Panc1 (cell line): Measurements from ENCODE around the gene ARFGAP2. TPM values are rescaled to one million over a fixed set of nuclear protein-coding genes. Genes with fewer than 3 reads are reported as not detected.

Experiments used
- ATAC-seq: fragments of 200-7000 bp; cut with Tn5 transposase; 2 replicates; pipeline ENCODE4 v1.9.1; 2020; ENCODE audit warnings: mild to moderate bottlenecking, moderate library complexity
- BruUV-seq: library from RNA; stranded (reverse); fragments of 400-500 nt; replicated peaks from 2 replicates; lab custom pipeline; 2021; lab: Mats Ljungman, UMichigan
- CTCF ChIA-PET: fragments of 300-600 bp; sonication (Branson Sonifier 250); formaldehyde crosslinking; loops from one replicate; lab custom pipeline; 2022; ENCODE audit warnings: antibody characterized with exemption; lab: Charles Lee
- POLR2A ChIA-PET: fragments of 300-600 bp; sonication (Branson Sonifier 250); formaldehyde crosslinking; loops from one replicate; lab custom pipeline; 2022; ENCODE audit warnings: antibody characterized with exemption; lab: Charles Lee
- DNase-seq: peaks from one replicate; pipeline ENCODE4 v3.0.0-alpha.2; 2010; ENCODE audit warnings: low read depth, low spot score
- H3K27ac ChIP-seq: 2 replicates; pipeline ENCODE4 v1.5.1; 2011; ENCODE audit warnings: mild to moderate bottlenecking, low read length, inconsistent platforms
- H3K27me3 ChIP-seq: fragments of 200-500 bp; sonication (Bioruptor generic); 2 replicates; pipeline ENCODE4 v1.6.0; 2014; ENCODE audit warnings: low read length, inconsistent platforms; ENCODE audit not compliant: control insufficient read depth, insufficient read depth
- H3K36me3 ChIP-seq: fragments of 200-500 bp; sonication (Bioruptor generic); 2 replicates; pipeline ENCODE4 v1.5.1; 2014; ENCODE audit warnings: inconsistent platforms, mild to moderate bottlenecking, low read length, moderate library complexity; ENCODE audit not compliant: control insufficient read depth, insufficient read depth
- H3K4me1 ChIP-seq: 2 replicates; pipeline ENCODE4 v1.5.1; 2011; ENCODE audit warnings: inconsistent platforms, mild to moderate bottlenecking, low read length, moderate library complexity; ENCODE audit not compliant: control insufficient read depth, insufficient read depth
- H3K4me3 ChIP-seq, 2 experiments: 2 replicates each; pipeline ENCODE4 v1.5.1; 2011 to 2012; ENCODE audit warnings: low read depth in 2 of 2, low read length in 2 of 2, mild to moderate bottlenecking in 2 of 2, inconsistent platforms in 1 of 2, moderate library complexity in 1 of 2
- H3K9me3 ChIP-seq: fragments of 200-500 bp; sonication (Bioruptor generic); 2 replicates; pipeline ENCODE4 v1.5.1; 2014; ENCODE audit warnings: low read depth, mild to moderate bottlenecking, inconsistent platforms, low read length, moderate library complexity; ENCODE audit not compliant: control insufficient read depth, insufficient read depth
- CTCF ChIP-seq: fragments of 450-650 bp; IDR thresholded peaks from 2 replicates; pipeline ENCODE4 v1.5.1; 2017; ENCODE audit warnings: mild to moderate bottlenecking
- POLR2AphosphoS5 ChIP-seq: IDR thresholded peaks from 2 replicates; pipeline ENCODE4 v1.6.1; 2012; ENCODE audit warnings: mild to moderate bottlenecking, low read depth, low read length, moderate library complexity
- REST ChIP-seq, 2 experiments: IDR thresholded peaks; 2 replicates each; pipeline ENCODE4 v1.6.1; 2011 to 2012; ENCODE audit warnings: low read depth in 2 of 2, control low read depth in 1 of 2, low read length in 1 of 2, mild to moderate bottlenecking in 1 of 2, moderate library complexity in 1 of 2; ENCODE audit not compliant: insufficient read depth in 1 of 2
- SIN3A ChIP-seq: IDR thresholded peaks from 2 replicates; pipeline ENCODE4 v1.6.1; 2012; ENCODE audit warnings: low read depth, mild to moderate bottlenecking, low read length, moderate library complexity, borderline replicate concordance; ENCODE audit not compliant: insufficient read depth
- TCF7L2 ChIP-seq: IDR thresholded peaks from 2 replicates; pipeline ENCODE4 v1.6.1; 2011; ENCODE audit warnings: mild to moderate bottlenecking, low read depth, low read length, inconsistent platforms
- in situ Hi-C: cut with HindIII; loops from 2 replicates; pipeline ENCODE4 v1.10.0; 2016; ENCODE audit warnings: low sequenced_read_pairs, low pct_unique_long_range_greater_than_20kb
- intact Hi-C: fragments of 100-400 bp; cut with micrococcal nuclease; formaldehyde crosslinking; loops from one replicate; pipeline ENCODE4 v1.10.0; 2022; ENCODE audit not compliant: unreplicated experiment
- total RNA-seq: library from RNA; stranded (reverse); gene quantifications from one replicate; pipeline ENCODE4 v1.2.1, GENCODE V29; 2021; ENCODE audit not compliant: unreplicated experiment

ARFGAP2 gene
- total RNA-seq, 1 experiment from 2014 or later, result 61.4 TPM

- in situ Hi-C loops (no loop called here), intact Hi-C loops (no loop called here)
- H3K36me3 ChIP-seq, result no peaks in the 10 kb centered on the region
- no peak for ATAC-seq
- DNase-seq, result no peak
- ChIA-PET POLR2A (interaction anchor here (1.0 kb wide), 1 partner anchor 32 kb away, joined by 6 read pairs; the partner anchor contains the start of gene DDB2), CTCF (interaction anchor here (0.6 kb wide), 1 partner anchor 19 kb away, joined by 5 read pairs; no protein-coding TSS in a partner anchor)
- no peaks in the 10 kb centered on the region for H3K27me3 ChIP-seq
- H3K9me3 ChIP-seq, result no peaks in the 10 kb centered on the region
- no peak overlapping the region for H3K4me3 ChIP-seq
- H3K4me1 ChIP-seq, result peaks cover 19% of the 10 kb centered on the region
- TF ChIP-seq REST (IDR thresholded peaks at IDR 0.05; ENCODE audit: insufficient read depth in 1 of 2, low read depth in 2 of 2, low read length in 1 of 2) (no peak), TCF7L2 (no peak), POLR2AphosphoS5 (no peak), SIN3A (no peak), CTCF (no peak)
- no peak overlapping the region for H3K27ac ChIP-seq
- no TSS peak for BruUV-seq
These were observed 5.7 kb upstream of the ARFGAP2 start for GRCh38 chr11:47182380-47182779.

- no TSS peak for BruUV-seq
- intact Hi-C loops (no loop called here), in situ Hi-C loops (no loop called here)
- POLR2A ChIA-PET, result interaction anchor here (0.6 kb wide), 1 partner anchor 55 kb away, joined by 3 read pairs; no protein-coding TSS in a partner anchor
- H3K27me3 ChIP-seq, result no peaks in the 10 kb centered on the region
- DNase-seq, result no peak
- ATAC-seq, result no peak
- H3K27ac ChIP-seq, result no peak overlapping the region
- CTCF ChIA-PET, result no interaction called here
- H3K36me3 ChIP-seq, result peaks cover 1% of the 10 kb centered on the region; the same call in 1 of the 2 replicates
- no peak overlapping the region for H3K4me3 ChIP-seq
- H3K4me1 ChIP-seq, result peaks cover 19% of the 10 kb centered on the region
- TF ChIP-seq REST (IDR thresholded peaks at IDR 0.05; ENCODE audit: insufficient read depth in 1 of 2, low read depth in 2 of 2, low read length in 1 of 2), result no peak
- no peak for TF ChIP-seq CTCF
- TF ChIP-seq TCF7L2, result no peak
- no peak for TF ChIP-seq POLR2AphosphoS5
- no peak for TF ChIP-seq SIN3A
- H3K9me3 ChIP-seq, result no peaks in the 10 kb centered on the region
These were observed 4.6 kb upstream of the ARFGAP2 start for GRCh38 chr11:47181271-47181670.
